Fibroblast of the aortic adventitia (primary cell): ENCODE data around the gene RILP. TPM values are rescaled to one million over a fixed set of nuclear protein-coding genes. Genes with fewer than 3 reads are reported as not detected.

Experiments used
- DNase-seq: peaks from one replicate; pipeline ENCODE4 v3.0.0-alpha.2; 2010; ENCODE audit warnings: low read depth
- H3K4me3 ChIP-seq: 2 replicates; pipeline ENCODE4 v1.5.1; 2011; ENCODE audit warnings: low read depth, mild to moderate bottlenecking, control low read depth, low read length, moderate library complexity
- total RNA-seq: library from RNA; depleted of rRNA; stranded (reverse); fragments of >200 nt; gene quantifications from 2 replicates; pipeline ENCODE4 v1.2.3, GENCODE V29; 2012; ENCODE audit warnings: low replicate concordance
- TF ChIP-seq, protein P1 (sequence below): IDR thresholded peaks from 2 replicates; pipeline ENCODE4 v1.5.1; 2011; ENCODE audit warnings: mild to moderate bottlenecking, low read length, control low read depth, inconsistent platforms; ENCODE audit not compliant: insufficient read depth

The RILP gene
- total RNA-seq, 1 donor: 9.7 TPM

DNA sequence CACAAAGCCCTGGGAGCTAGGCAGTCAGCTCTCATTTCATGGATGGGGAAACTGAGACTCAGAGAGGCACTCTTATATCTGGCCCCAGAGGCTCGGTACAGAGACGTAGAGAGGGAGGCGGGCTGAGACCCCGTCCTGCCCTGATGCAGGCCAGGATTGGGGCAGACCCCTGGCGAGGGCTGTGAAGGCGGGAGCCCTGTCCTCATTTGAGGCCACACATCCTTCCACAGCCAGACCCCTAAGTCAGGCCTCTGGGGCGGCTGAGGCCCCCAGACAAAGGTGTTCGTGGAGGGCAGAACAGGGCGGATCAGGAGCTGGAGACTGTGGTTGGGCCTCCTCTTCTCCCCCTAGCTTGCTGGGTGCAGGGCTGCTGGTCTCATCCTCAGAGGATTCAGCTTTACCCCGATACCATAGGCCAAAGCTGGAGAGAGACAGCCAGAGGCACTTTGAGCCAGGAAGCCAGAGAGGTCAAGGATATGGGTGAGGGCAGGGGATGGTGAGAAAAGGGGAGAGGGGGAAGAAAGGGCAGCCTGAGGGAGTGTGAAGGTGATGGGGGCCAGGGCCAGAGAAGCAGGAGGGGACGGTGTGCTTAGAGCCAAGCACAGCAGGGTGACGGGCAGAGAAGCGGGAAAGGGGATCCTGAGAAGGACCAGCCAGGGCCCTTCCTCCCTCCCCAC is 3.3 kb downstream of the RILP start:
- DNase-seq: no peak
- H3K4me3 ChIP-seq: no peak overlapping the region
- TF ChIP-seq, protein P1, sequence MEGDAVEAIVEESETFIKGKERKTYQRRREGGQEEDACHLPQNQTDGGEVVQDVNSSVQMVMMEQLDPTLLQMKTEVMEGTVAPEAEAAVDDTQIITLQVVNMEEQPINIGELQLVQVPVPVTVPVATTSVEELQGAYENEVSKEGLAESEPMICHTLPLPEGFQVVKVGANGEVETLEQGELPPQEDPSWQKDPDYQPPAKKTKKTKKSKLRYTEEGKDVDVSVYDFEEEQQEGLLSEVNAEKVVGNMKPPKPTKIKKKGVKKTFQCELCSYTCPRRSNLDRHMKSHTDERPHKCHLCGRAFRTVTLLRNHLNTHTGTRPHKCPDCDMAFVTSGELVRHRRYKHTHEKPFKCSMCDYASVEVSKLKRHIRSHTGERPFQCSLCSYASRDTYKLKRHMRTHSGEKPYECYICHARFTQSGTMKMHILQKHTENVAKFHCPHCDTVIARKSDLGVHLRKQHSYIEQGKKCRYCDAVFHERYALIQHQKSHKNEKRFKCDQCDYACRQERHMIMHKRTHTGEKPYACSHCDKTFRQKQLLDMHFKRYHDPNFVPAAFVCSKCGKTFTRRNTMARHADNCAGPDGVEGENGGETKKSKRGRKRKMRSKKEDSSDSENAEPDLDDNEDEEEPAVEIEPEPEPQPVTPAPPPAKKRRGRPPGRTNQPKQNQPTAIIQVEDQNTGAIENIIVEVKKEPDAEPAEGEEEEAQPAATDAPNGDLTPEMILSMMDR: no peak

DNA sequence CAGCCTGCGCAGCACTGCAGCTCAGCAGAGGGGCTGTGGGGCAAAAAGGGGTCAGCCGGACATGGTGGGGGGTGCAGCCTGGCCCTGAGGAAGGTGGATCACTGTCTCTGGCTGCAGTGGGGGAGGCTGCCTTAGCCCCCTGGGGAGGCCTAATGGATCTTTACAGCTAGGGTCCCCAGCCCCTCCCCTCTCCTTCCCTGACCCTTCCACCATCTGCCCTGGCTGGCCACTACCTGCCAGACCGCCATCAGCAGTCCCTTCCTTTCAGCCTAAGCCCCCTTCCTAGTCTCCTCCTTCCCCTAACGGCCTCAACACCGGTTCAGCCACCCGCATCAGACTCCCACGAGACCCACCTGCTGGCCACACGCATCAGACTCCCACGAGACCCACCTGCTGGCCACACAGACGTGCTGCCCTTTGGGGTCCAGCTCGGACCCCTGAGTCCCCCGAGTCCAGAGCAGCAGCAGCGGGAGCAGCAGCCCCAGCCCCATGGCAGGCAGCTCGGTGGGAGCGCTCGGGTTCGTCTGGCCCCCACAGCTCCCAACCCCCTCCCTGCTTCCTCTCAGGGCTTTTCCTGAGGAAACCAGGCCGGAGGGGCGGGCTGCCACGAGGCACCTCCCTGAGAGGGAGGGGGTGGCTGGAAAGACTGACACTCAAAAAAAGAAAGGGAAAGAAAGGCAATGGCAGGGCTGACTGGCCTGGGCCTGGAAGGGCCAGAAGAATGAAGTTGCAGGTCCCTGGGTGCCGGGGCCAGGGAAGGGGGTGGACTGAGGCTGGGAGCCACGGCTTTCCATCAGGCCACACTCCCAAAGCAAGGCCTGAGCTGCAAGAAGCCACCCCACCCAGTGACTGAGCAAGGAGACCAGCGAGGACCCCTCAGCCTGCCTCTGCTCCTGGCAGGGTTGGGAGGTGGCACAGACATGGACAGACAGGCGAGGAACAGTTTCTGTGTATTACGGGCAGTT is 4.2 kb downstream of the RILP start, which contains the start of gene SCARF1:
Gene SCARF1 (minus strand): TSS at position 526 of the 965 bp plus-strand sequence. CDS start 35 bp downstream, at position 491.
- no peak within 1 kb of the TSS for H3K4me3 ChIP-seq
- no peak for DNase-seq
- TF ChIP-seq, protein P1: no peak

DNA sequence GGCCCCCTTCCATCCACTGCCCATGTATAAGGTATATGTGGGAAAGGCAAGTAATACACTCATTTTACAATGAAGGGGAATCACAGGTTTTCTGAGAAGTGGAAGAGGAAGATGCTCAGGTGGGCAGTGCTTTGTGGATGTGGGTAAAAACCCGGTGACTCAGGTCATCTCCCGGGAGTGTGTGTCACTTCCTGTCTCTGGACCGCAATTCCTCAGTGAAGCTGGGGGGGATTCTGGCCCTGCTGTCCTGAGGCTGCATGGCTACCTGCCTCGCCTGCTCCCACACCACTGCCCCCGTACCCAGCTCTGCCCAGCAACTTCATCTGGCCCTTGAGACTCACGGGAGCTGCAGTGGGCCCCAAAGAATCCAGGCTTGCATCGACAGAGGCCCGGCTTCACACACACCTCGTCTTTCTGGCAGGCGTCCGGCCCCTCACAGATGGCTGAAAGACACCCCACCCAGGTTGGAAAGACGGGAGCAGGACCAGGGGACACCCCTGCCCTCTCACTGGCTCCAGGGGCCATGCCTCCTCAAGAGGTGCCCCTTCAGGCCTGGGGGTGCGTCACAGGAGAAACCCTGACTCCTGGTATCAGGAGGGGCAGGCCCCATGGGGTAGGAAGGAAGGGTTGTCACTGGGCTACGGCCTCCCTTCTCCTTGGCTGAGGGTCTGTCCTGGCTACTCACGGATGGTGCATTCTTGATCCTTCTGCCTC is 5.0 kb downstream of the RILP start:
- TF ChIP-seq, protein P1: no peak
- DNase-seq: peak; percentile 17
- no peak overlapping the region for H3K4me3 ChIP-seq

DNA sequence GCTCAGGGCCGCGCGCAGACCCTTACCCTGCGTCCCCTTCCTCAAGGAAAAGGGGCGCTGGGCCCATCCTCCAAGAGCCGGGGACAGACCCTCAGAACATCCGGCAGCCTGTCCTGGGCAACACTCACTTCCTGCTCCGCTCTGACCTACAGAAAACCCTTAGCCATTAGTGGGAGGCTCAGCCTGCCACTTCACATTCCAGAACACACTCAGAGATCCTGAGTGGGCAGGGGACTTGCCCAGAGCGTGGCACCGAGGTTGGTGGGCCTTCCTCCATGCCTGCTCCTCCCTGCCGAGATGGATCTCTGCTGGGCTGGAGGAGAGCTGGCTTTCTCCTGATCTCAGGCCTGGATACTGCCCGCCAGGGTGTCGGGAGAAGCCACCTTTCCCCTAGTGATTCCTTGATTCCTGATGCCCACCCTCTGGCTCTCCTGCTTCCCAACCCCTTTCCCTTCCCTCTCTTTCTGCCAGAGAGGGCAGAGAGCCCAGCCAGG is 5.6 kb downstream of the RILP start:
- no peak for DNase-seq
- no peak overlapping the region for H3K4me3 ChIP-seq

DNA sequence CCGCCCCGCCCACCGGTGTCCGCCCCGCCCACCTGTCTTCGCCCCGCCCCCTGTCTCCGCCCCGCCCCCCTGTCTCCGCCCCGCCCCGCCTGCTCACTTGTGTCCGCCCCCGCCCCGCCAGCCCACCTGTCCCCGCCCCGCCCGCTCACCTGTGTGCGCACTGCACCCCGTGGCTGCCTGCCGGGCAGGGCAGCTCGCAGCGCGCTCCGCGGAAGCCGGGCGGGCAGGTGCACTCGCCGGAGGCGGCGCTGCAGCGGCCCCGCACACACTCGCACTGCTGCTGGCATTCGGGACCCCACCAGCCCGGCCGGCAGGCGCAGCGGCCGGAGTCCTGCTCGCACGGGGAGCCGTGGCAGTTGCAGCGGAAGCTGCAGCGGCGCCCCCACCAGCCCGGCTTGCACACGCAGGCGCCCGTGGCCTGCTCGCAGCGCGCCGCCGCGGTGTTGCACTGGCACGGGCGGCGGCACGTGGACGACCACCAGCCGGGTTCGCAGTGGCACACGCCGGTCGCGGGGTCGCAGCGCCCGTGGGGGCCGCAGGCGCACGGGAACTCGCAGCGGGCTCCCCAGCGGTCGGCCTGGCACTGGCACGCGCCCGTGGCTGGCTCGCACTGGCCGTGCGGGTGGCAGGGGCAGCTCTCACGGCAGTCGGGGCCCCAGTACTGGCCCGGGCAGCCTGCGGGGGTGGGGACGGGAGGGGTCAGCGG is 6.2 kb downstream of the RILP start:
- H3K4me3 ChIP-seq: peak overlapping the region; percentile 47
- DNase-seq: no peak
- TF ChIP-seq, protein P1: no peak

More for the DNA sequence above, 5.6 kb downstream of the RILP start:
- TF ChIP-seq, protein P1: no peak

DNA sequence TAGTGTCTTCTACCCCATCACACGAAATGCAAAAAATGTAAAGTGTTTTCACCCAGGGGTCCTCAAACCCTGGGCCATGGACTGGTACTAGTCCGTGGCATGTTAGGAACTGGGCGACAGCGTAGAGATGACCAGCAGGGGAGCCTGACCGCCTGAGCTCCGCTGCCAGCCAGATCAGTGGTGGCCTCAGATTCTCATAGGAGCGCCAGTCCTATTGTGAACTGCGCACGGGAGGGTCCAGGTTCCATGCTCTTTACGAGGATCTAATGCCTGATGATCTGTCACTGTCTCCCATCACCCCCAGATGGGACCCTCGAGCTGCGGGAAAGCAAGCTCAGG is 8.6 kb downstream of the RILP start:
- DNase-seq: no peak
- TF ChIP-seq, protein P1: no peak
- no peak overlapping the region for H3K4me3 ChIP-seq
